IMR-90 (cell line): ENCODE results near the gene SMAD7. TPM values are rescaled to one million over a fixed set of nuclear protein-coding genes. Genes with fewer than 3 reads are reported as not detected.

Experiments used
- ATAC-seq: fragments of 200-7000 bp; cut with Tn5 transposase; 2 replicates; pipeline ENCODE4 v1.9.1; 2020; ENCODE audit warnings: low read depth, mild to moderate bottlenecking, moderate library complexity
- BruUV-seq: library from RNA; stranded (reverse); fragments of 400-500 nt; replicated peaks from 2 replicates; lab custom pipeline; 2021; lab: Mats Ljungman, UMichigan
- CTCF ChIA-PET: fragments of 300-600 bp; formaldehyde crosslinking; extraction: SDS; loops from one replicate; lab custom pipeline; 2021; ENCODE audit warnings: antibody characterized with exemption; lab: Yijun Ruan, JAX
- POLR2A ChIA-PET: fragments of 300-600 bp; sonication (Branson Sonifier 250); formaldehyde crosslinking; loops from one replicate; lab custom pipeline; 2022; ENCODE audit warnings: antibody characterized with exemption; ENCODE audit not compliant: unreplicated experiment; lab: Charles Lee
- DNase-seq: peaks from one replicate; pipeline ENCODE4 v3.0.0; 2013
- H2AFZ ChIP-seq: replicated peaks from 2 replicates; pipeline ENCODE3; 2013; ENCODE audit warnings: low read length, mild to moderate bottlenecking; ENCODE audit not compliant: poor library complexity
- H2AK5ac ChIP-seq: 2 replicates; pipeline ENCODE4 v1.6.1; 2013; ENCODE audit warnings: low read depth, low read length, inconsistent platforms
- H2AK9ac ChIP-seq: replicated peaks from 2 replicates; pipeline ENCODE3; 2013; ENCODE audit warnings: mild to moderate bottlenecking, low read depth, low read length, moderate library complexity; ENCODE audit not compliant: poor library complexity
- H2BK120ac ChIP-seq: 2 replicates; pipeline ENCODE4 v1.6.1; 2013; ENCODE audit warnings: low read depth, low read length, inconsistent platforms
- H2BK15ac ChIP-seq: 3 replicates; pipeline ENCODE4 v1.6.1; 2013; ENCODE audit warnings: low read depth, low read length, inconsistent platforms
- H2BK20ac ChIP-seq: 2 replicates; pipeline ENCODE4 v1.6.1; 2013; ENCODE audit warnings: low read depth, mild to moderate bottlenecking, inconsistent platforms, low read length, moderate library complexity
- H2BK5ac ChIP-seq: 2 replicates; pipeline ENCODE4 v1.6.1; 2013; ENCODE audit warnings: mild to moderate bottlenecking, low read depth, low read length, inconsistent platforms; ENCODE audit not compliant: poor library complexity, severe bottlenecking
- H3K14ac ChIP-seq: replicated peaks from 2 replicates; pipeline ENCODE4 v1.6.1; 2013; ENCODE audit warnings: low read depth, low read length, inconsistent platforms
- H3K18ac ChIP-seq: 2 replicates; pipeline ENCODE4 v1.6.1; 2013; ENCODE audit warnings: low read depth, low read length, control low read depth
- H3K23ac ChIP-seq: 2 replicates; pipeline ENCODE4 v1.6.1; 2013; ENCODE audit warnings: low read depth, low read length, inconsistent platforms
- H3K27ac ChIP-seq: 2 replicates; pipeline ENCODE4 v1.5.1; 2013; ENCODE audit warnings: mild to moderate bottlenecking, control low read depth, low read length; ENCODE audit not compliant: insufficient read depth
- H3K27me3 ChIP-seq: 2 replicates; pipeline ENCODE4 v1.6.1; 2013; ENCODE audit warnings: low read length; ENCODE audit not compliant: control insufficient read depth, insufficient read depth
- H3K36me3 ChIP-seq: 2 replicates; pipeline ENCODE4 v1.6.1; 2013; ENCODE audit warnings: low read length, mixed read lengths; ENCODE audit not compliant: control insufficient read depth, insufficient read depth
- H3K4ac ChIP-seq: 2 replicates; pipeline ENCODE4 v1.6.1; 2013; ENCODE audit warnings: low read depth, low read length, inconsistent platforms
- H3K4me1 ChIP-seq: 2 replicates; pipeline ENCODE4 v1.6.1; 2013; ENCODE audit warnings: low read length, mixed read lengths; ENCODE audit not compliant: control insufficient read depth, insufficient read depth
- H3K4me2 ChIP-seq: 2 replicates; pipeline ENCODE4 v1.6.1; 2013; ENCODE audit warnings: low read depth, mild to moderate bottlenecking, control low read depth, low read length, moderate library complexity
- H3K4me3 ChIP-seq: 2 replicates; pipeline ENCODE4 v1.5.1; 2013; ENCODE audit warnings: low read depth, mild to moderate bottlenecking, control low read depth, low read length, moderate library complexity; ENCODE audit not compliant: insufficient read depth
- H3K56ac ChIP-seq: 2 replicates; pipeline ENCODE4 v1.6.1; 2013; ENCODE audit warnings: low read length, inconsistent platforms; ENCODE audit not compliant: insufficient read depth; ENCODE audit errors: extremely low read depth
- H3K79me1 ChIP-seq, 2 experiments: 2 replicates each; pipeline ENCODE4 v1.6.1; 2013; ENCODE audit warnings: low read length in 2 of 2, inconsistent platforms in 1 of 2, low read depth in 1 of 2
- H3K9ac ChIP-seq: 2 replicates; pipeline ENCODE4 v1.6.1; 2013; ENCODE audit warnings: low read depth, low read length, control low read depth
- H3K9me1 ChIP-seq: 2 replicates; pipeline ENCODE4 v1.6.1; 2013; ENCODE audit warnings: low read length, inconsistent platforms; ENCODE audit not compliant: insufficient read depth
- H3K9me3 ChIP-seq: 2 replicates; pipeline ENCODE4 v1.6.1; 2013; ENCODE audit warnings: low read length; ENCODE audit not compliant: control insufficient read depth, insufficient read depth
- H4K20me1 ChIP-seq: 2 replicates; pipeline ENCODE4 v1.6.1; 2013; ENCODE audit warnings: low read length, inconsistent platforms; ENCODE audit not compliant: insufficient read depth
- H4K5ac ChIP-seq: 2 replicates; pipeline ENCODE4 v1.6.1; 2013; ENCODE audit warnings: mild to moderate bottlenecking, low read depth, low read length, control low read depth
- H4K8ac ChIP-seq, 2 experiments: 2 replicates each; pipeline ENCODE4 v1.6.1; 2013; ENCODE audit warnings: low read depth in 2 of 2, low read length in 2 of 2, control low read depth in 1 of 2, inconsistent platforms in 1 of 2
- H4K91ac ChIP-seq: 2 replicates; pipeline ENCODE4 v1.6.1; 2013; ENCODE audit warnings: low read depth, low read length, inconsistent platforms; ENCODE audit not compliant: insufficient read depth
- CHD1 ChIP-seq: IDR thresholded peaks from 2 replicates; pipeline ENCODE4 v1.6.1; 2012; ENCODE audit warnings: low read depth, low read length, improper control_type of control experiment
- FOS ChIP-seq: fragments of 150-350 bp; IDR thresholded peaks from 2 replicates; pipeline ENCODE4 v1.6.1; 2016; ENCODE audit warnings: low read depth, low read length
- MAZ ChIP-seq: IDR thresholded peaks from 2 replicates; pipeline ENCODE4 v1.6.1; 2012; ENCODE audit warnings: low read depth, mild to moderate bottlenecking, low read length, improper control_type of control experiment, moderate library complexity, borderline replicate concordance
- WGBS, 2 experiments: methylation state at CpG; one replicate each; pipeline versions ENCODE4 v1.1.5 to v1.1.7; 2013; ENCODE audit warnings: missing lambda C conversion rate in 2 of 2; ENCODE audit not compliant: insufficient read length in 1 of 2; ENCODE audit errors: extremely low coverage in 2 of 2; 5-methylcytosine and 5-hydroxymethylcytosine counted together
- dilution Hi-C: fragments of 300-500 bp; cut with HindIII; formaldehyde crosslinking; loops from one replicate; pipeline ENCODE4 v1.14.3; 2018; ENCODE audit warnings: low sequenced_read_pairs; ENCODE audit not compliant: unreplicated experiment
- in situ Hi-C: fragments of 300-500 bp; cut with MboI; formaldehyde crosslinking; loops from 3 replicates; pipeline ENCODE4 v1.14.3; 2019; ENCODE audit warnings: low sequenced_read_pairs, inconsistent platforms, mixed read lengths
- intact Hi-C: fragments of 100-400 bp; cut with micrococcal nuclease; formaldehyde crosslinking; loops from 2 replicates; pipeline ENCODE4 v1.10.0; 2022
- polyA plus RNA-seq, 3 experiments: library from polyadenylated mRNA; depleted of rRNA; stranded (reverse); fragments of >200 nt; gene quantifications; 2 replicates each; pipeline ENCODE4 v1.2.3, GENCODE V29; 2012; ENCODE audit warnings: low replicate concordance in 1 of 3
- total RNA-seq: library from RNA; depleted of rRNA; stranded (reverse); fragments of >200 nt; gene quantifications from 2 replicates; pipeline ENCODE4 v1.2.3, GENCODE V29; 2012
- TF ChIP-seq, protein P1 (sequence below): conservative IDR thresholded peaks from 2 replicates; pipeline ENCODE4 v1.5.1; 2012; ENCODE audit warnings: mild to moderate bottlenecking, low read depth, low read length, improper control_type of control experiment
- TF ChIP-seq, protein P2 (sequence below): fragments of 150-350 bp; IDR thresholded peaks from 2 replicates; pipeline ENCODE4 v1.6.1; 2016; ENCODE audit warnings: low read depth, mild to moderate bottlenecking, low read length, moderate library complexity, borderline replicate concordance

SMAD7 gene
- total and polyA plus RNA-seq, 2 of the 4 experiments (the other 2 are of a cell fraction) = 15.8 to 17.6 TPM

- Histone ChIP-seq H3K18ac (no peak overlapping the region), H3K23ac (no peak overlapping the region), H3K27ac (no peak overlapping the region), H3K36me3 (no peaks in the 10 kb centered on the region), H2AK5ac (no peak overlapping the region), H3K4me1 (peaks cover 11% of the 10 kb centered on the region; the same call in 1 of the 2 replicates), H3K79me1 (no peaks in the 10 kb centered on the region), H3K56ac (no peak overlapping the region), H3K14ac (no peak overlapping the region), H2BK120ac (no peak overlapping the region), H2AK9ac (no peak overlapping the region), H4K20me1 (no peaks in the 10 kb centered on the region), H4K8ac (no peak overlapping the region), H2BK5ac (no peak overlapping the region), H2BK20ac (no peak overlapping the region), H3K4ac (no peak overlapping the region), H3K9me3 (no peaks in the 10 kb centered on the region), H3K9ac (no peak overlapping the region), H2BK15ac (no peak overlapping the region), H4K91ac (no peak overlapping the region), H2AFZ (no peak overlapping the region), H3K9me1 (peaks cover 1% of the 10 kb centered on the region; the same call in 1 of the 2 replicates), H3K4me2 (no peak overlapping the region), H3K27me3 (peaks cover 12% of the 10 kb centered on the region), H4K5ac (no peak overlapping the region), H3K4me3 (no peak overlapping the region)
- in situ Hi-C loops (no loop called here), intact Hi-C loops (no loop called here), dilution Hi-C loops (no loop called here)
- DNase-seq (no peak), ATAC-seq (no peak)
- ChIA-PET POLR2A (no interaction called here), CTCF (interaction anchor here (0.6 kb wide), 1 partner anchor 802 kb away, joined by 4 read pairs; no protein-coding TSS in a partner anchor)
- BruUV-seq = no TSS peak
- WGBS, 2 experiments = 100% methylated on average over 1 of the region's 2 CpGs; no CpG with 5 or more reads in 1 of the 2 experiments
- TF ChIP-seq MAZ (no peak), FOS (no peak), CHD1 (no peak)
- TF ChIP-seq, protein P1, sequence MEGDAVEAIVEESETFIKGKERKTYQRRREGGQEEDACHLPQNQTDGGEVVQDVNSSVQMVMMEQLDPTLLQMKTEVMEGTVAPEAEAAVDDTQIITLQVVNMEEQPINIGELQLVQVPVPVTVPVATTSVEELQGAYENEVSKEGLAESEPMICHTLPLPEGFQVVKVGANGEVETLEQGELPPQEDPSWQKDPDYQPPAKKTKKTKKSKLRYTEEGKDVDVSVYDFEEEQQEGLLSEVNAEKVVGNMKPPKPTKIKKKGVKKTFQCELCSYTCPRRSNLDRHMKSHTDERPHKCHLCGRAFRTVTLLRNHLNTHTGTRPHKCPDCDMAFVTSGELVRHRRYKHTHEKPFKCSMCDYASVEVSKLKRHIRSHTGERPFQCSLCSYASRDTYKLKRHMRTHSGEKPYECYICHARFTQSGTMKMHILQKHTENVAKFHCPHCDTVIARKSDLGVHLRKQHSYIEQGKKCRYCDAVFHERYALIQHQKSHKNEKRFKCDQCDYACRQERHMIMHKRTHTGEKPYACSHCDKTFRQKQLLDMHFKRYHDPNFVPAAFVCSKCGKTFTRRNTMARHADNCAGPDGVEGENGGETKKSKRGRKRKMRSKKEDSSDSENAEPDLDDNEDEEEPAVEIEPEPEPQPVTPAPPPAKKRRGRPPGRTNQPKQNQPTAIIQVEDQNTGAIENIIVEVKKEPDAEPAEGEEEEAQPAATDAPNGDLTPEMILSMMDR = no peak
- TF ChIP-seq, protein P2, sequence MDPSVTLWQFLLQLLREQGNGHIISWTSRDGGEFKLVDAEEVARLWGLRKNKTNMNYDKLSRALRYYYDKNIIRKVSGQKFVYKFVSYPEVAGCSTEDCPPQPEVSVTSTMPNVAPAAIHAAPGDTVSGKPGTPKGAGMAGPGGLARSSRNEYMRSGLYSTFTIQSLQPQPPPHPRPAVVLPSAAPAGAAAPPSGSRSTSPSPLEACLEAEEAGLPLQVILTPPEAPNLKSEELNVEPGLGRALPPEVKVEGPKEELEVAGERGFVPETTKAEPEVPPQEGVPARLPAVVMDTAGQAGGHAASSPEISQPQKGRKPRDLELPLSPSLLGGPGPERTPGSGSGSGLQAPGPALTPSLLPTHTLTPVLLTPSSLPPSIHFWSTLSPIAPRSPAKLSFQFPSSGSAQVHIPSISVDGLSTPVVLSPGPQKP = no peak
These were observed 16.8 kb upstream of the SMAD7 start for GRCh38 chr18:48967545-48967944.
